SK-N-SH (cell line): Measurements from ENCODE around the gene GPR85.

Experiments
- CHD2 ChIP-seq: fragments of 150-350 bp; IDR thresholded peaks from 2 replicates; pipeline ENCODE4 v1.6.1; 2018; ENCODE audit warnings: low read length; ENCODE audit not compliant: partially characterized antibody
- EZH2phosphoT487 ChIP-seq: fragments of 200-600 bp; sonication (generic); IDR thresholded peaks from 2 replicates; pipeline ENCODE4 v1.6.1; 2017; ENCODE audit warnings: low read depth, mixed run types, mild to moderate bottlenecking, antibody characterized with exemption, moderate library complexity, borderline replicate concordance
- POLR2AphosphoS5 ChIP-seq: IDR thresholded peaks from 2 replicates; pipeline ENCODE4 v1.6.1; 2012; ENCODE audit warnings: low read depth, low read length
- RAD21 ChIP-seq: IDR thresholded peaks from 2 replicates; pipeline ENCODE4 v1.6.1; 2012; ENCODE audit warnings: mild to moderate bottlenecking, low read length
- RXRA ChIP-seq: IDR thresholded peaks from 2 replicates; pipeline ENCODE4 v1.4.0; 2012; ENCODE audit warnings: low read depth, mild to moderate bottlenecking, borderline replicate concordance
- TAF1 ChIP-seq: IDR thresholded peaks from 2 replicates; pipeline ENCODE4 v1.6.1; 2012; ENCODE audit warnings: low read depth, mild to moderate bottlenecking, low read length, moderate library complexity, borderline replicate concordance
- TF ChIP-seq, protein P1 (sequence below): fragments of 200-600 bp; sonication (generic); IDR thresholded peaks from 2 replicates; pipeline ENCODE4 v1.6.1; 2017; ENCODE audit warnings: antibody characterized with exemption, mild to moderate bottlenecking, moderate library complexity
- TF ChIP-seq, protein P2 (sequence below): IDR thresholded peaks from 2 replicates; pipeline ENCODE4 v1.4.0; 2012; ENCODE audit warnings: low read depth, borderline replicate concordance
- TF ChIP-seq, protein P3 (sequence below): IDR thresholded peaks from 2 replicates; pipeline ENCODE4 v1.6.1; 2012; ENCODE audit warnings: mild to moderate bottlenecking, low read depth, low read length, moderate library complexity

DNA sequence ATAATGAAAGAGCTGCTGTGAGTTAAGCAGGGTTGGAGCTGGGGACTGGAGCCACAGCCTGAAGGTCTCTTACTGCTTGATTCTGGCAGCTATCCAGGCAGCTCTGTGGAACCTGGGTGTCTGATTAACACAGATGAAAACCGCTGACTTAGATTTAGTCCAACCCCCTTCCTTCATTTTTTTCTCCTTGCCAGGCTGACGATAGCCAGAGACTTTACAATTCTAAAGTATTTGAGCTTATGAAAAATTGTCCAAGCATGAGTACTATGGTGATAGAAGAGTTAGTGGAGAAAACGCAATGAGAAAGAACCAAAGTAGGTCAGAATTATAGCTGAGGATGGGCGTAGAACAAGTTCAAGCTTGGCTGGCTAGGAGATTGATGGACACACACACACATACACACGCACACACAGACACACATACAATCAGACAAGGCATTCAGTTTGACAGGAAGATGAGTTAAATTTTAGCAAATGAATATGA lies 13.5 kb upstream of the GPR85 start:
- TF ChIP-seq, protein P1, sequence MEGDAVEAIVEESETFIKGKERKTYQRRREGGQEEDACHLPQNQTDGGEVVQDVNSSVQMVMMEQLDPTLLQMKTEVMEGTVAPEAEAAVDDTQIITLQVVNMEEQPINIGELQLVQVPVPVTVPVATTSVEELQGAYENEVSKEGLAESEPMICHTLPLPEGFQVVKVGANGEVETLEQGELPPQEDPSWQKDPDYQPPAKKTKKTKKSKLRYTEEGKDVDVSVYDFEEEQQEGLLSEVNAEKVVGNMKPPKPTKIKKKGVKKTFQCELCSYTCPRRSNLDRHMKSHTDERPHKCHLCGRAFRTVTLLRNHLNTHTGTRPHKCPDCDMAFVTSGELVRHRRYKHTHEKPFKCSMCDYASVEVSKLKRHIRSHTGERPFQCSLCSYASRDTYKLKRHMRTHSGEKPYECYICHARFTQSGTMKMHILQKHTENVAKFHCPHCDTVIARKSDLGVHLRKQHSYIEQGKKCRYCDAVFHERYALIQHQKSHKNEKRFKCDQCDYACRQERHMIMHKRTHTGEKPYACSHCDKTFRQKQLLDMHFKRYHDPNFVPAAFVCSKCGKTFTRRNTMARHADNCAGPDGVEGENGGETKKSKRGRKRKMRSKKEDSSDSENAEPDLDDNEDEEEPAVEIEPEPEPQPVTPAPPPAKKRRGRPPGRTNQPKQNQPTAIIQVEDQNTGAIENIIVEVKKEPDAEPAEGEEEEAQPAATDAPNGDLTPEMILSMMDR: no peak
- no peak for TF ChIP-seq EZH2phosphoT487
- TF ChIP-seq CHD2: peak; percentile 45
- TF ChIP-seq RXRA: no peak
- 0 out of 2 replicates have a peak, but pooled peaks have one; percentile 9 for TF ChIP-seq RAD21
- TF ChIP-seq, protein P2, sequence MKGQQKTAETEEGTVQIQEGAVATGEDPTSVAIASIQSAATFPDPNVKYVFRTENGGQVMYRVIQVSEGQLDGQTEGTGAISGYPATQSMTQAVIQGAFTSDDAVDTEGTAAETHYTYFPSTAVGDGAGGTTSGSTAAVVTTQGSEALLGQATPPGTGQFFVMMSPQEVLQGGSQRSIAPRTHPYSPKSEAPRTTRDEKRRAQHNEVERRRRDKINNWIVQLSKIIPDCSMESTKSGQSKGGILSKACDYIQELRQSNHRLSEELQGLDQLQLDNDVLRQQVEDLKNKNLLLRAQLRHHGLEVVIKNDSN: no peak
- no peak for TF ChIP-seq TAF1
- no peak for TF ChIP-seq POLR2AphosphoS5
- TF ChIP-seq, protein P3, sequence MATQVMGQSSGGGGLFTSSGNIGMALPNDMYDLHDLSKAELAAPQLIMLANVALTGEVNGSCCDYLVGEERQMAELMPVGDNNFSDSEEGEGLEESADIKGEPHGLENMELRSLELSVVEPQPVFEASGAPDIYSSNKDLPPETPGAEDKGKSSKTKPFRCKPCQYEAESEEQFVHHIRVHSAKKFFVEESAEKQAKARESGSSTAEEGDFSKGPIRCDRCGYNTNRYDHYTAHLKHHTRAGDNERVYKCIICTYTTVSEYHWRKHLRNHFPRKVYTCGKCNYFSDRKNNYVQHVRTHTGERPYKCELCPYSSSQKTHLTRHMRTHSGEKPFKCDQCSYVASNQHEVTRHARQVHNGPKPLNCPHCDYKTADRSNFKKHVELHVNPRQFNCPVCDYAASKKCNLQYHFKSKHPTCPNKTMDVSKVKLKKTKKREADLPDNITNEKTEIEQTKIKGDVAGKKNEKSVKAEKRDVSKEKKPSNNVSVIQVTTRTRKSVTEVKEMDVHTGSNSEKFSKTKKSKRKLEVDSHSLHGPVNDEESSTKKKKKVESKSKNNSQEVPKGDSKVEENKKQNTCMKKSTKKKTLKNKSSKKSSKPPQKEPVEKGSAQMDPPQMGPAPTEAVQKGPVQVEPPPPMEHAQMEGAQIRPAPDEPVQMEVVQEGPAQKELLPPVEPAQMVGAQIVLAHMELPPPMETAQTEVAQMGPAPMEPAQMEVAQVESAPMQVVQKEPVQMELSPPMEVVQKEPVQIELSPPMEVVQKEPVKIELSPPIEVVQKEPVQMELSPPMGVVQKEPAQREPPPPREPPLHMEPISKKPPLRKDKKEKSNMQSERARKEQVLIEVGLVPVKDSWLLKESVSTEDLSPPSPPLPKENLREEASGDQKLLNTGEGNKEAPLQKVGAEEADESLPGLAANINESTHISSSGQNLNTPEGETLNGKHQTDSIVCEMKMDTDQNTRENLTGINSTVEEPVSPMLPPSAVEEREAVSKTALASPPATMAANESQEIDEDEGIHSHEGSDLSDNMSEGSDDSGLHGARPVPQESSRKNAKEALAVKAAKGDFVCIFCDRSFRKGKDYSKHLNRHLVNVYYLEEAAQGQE: no peak
